CD14-positive monocyte (primary cell): ENCODE measurements around the gene TDRD1. TPM values are rescaled to one million over a fixed set of nuclear protein-coding genes. Genes with fewer than 3 reads are reported as not detected.

Source experiments
- DNase-seq, 3 donors: peaks; one replicate each; pipeline ENCODE4 v3.0.0-alpha.2; 2011 to 2022
- H2AFZ ChIP-seq: 2 replicates; pipeline ENCODE4 v1.6.0; 2012; ENCODE audit warnings: mild to moderate bottlenecking, low read depth, low read length, inconsistent platforms; ENCODE audit not compliant: insufficient read depth, poor library complexity, severe bottlenecking
- H3K27ac ChIP-seq, 2 donors: 1 replicate in 1 of 2; 2 replicates in 1 of 2; pipeline ENCODE4 v1.5.1; 2012 to 2013; ENCODE audit warnings: low read length in 2 of 2, control low read depth in 1 of 2, inconsistent platforms in 1 of 2, low read depth in 1 of 2, mild to moderate bottlenecking in 1 of 2
- H3K27me3 ChIP-seq, 2 donors: one replicate each; pipeline versions ENCODE4 v1.6.0 to v1.6.1; 2011 to 2013; ENCODE audit warnings: low read length in 2 of 2; ENCODE audit not compliant: control insufficient read depth in 2 of 2, insufficient read depth in 2 of 2
- H3K36me3 ChIP-seq, 2 donors: replicated peaks in 1 of 2; 1 replicate in 1 of 2; 2 replicates in 1 of 2; pipeline versions ENCODE4 v1.5.1 to v1.6.1; 2012 to 2013; ENCODE audit warnings: low read length in 2 of 2, control low read depth in 1 of 2, inconsistent platforms in 1 of 2, mild to moderate bottlenecking in 1 of 2; ENCODE audit not compliant: insufficient read depth in 2 of 2, control insufficient read depth in 1 of 2
- H3K4me1 ChIP-seq, 2 donors: 1 replicate in 1 of 2; 2 replicates in 1 of 2; pipeline versions ENCODE4 v1.5.1 to v1.6.1; 2012 to 2013; ENCODE audit warnings: low read length in 2 of 2, control low read depth in 1 of 2, inconsistent platforms in 1 of 2, mild to moderate bottlenecking in 1 of 2, moderate library complexity in 1 of 2; ENCODE audit not compliant: insufficient read depth in 2 of 2, control insufficient read depth in 1 of 2
- H3K4me2 ChIP-seq: replicated peaks from 2 replicates; pipeline ENCODE3; 2012; ENCODE audit warnings: low read length, moderate library complexity, mild to moderate bottlenecking; ENCODE audit not compliant: poor library complexity, severe bottlenecking; ENCODE audit errors: extremely low read depth
- H3K4me3 ChIP-seq, 3 experiments: fragments of 200-600 bp in 1 of 3; sonication (generic) in 1 of 3; replicated peaks in 1 of 3; 1 replicate in 2 of 3; 2 replicates in 1 of 3; pipeline ENCODE4 v1.5.1; 2011 to 2013; ENCODE audit warnings: low read length in 3 of 3, mild to moderate bottlenecking in 3 of 3, control low read depth in 2 of 3, low read depth in 2 of 3, inconsistent platforms in 1 of 3, moderate library complexity in 1 of 3
- H3K79me2 ChIP-seq: 2 replicates; pipeline ENCODE4 v1.6.0; 2012; ENCODE audit warnings: mild to moderate bottlenecking, control low read depth, inconsistent platforms, low read length, moderate library complexity; ENCODE audit not compliant: insufficient read depth
- H3K9ac ChIP-seq: 2 replicates; pipeline ENCODE4 v1.6.0; 2017; ENCODE audit warnings: low read length, mild to moderate bottlenecking; ENCODE audit not compliant: insufficient read depth, poor library complexity, severe bottlenecking
- H3K9me3 ChIP-seq, 2 donors: replicated peaks in 1 of 2; 1 replicate in 1 of 2; 2 replicates in 1 of 2; pipeline versions ENCODE4 v1.5.1 to v1.6.1; 2012 to 2013; ENCODE audit warnings: low read length in 2 of 2, control low read depth in 1 of 2; ENCODE audit not compliant: control insufficient read depth in 1 of 2, insufficient read depth in 1 of 2
- H4K20me1 ChIP-seq: 2 replicates; pipeline ENCODE4 v1.6.0; 2012; ENCODE audit warnings: mild to moderate bottlenecking, low read length, control low read depth, moderate library complexity; ENCODE audit not compliant: insufficient read depth
- H3K27ac Mint-ChIP-seq, 7 donors: one replicate each; pipeline ENCODE4 v1.8.0; 2020; ENCODE audit warnings: mild to moderate bottlenecking in 7 of 7, mixed read lengths in 7 of 7, moderate library complexity in 6 of 7, inconsistent platforms in 2 of 7
- H3K27me3 Mint-ChIP-seq, 3 donors: one replicate each; pipeline ENCODE4 v1.8.0; 2021 to 2022; ENCODE audit warnings: low read depth in 3 of 3, mild to moderate bottlenecking in 3 of 3, mixed read lengths in 3 of 3, moderate library complexity in 3 of 3, inconsistent platforms in 1 of 3
- H3K36me3 Mint-ChIP-seq, 2 donors: one replicate each; pipeline ENCODE4 v1.8.0; 2020; ENCODE audit warnings: mixed read lengths in 2 of 2, inconsistent platforms in 1 of 2, mild to moderate bottlenecking in 1 of 2
- H3K4me1 Mint-ChIP-seq: one replicate; pipeline ENCODE4 v1.8.0; 2020; ENCODE audit warnings: mild to moderate bottlenecking, mixed read lengths
- H3K4me3 Mint-ChIP-seq, 2 donors: one replicate each; pipeline ENCODE4 v1.8.0; 2020; ENCODE audit warnings: mild to moderate bottlenecking in 2 of 2, mixed read lengths in 2 of 2, moderate library complexity in 1 of 2
- H3K9me3 Mint-ChIP-seq, 7 donors: one replicate each; pipeline ENCODE4 v1.8.0; 2020 to 2022; ENCODE audit warnings: mixed read lengths in 7 of 7, mild to moderate bottlenecking in 6 of 7, moderate library complexity in 6 of 7, inconsistent platforms in 2 of 7
- CTCF ChIP-seq: fragments of 200-600 bp; IDR thresholded peaks from one replicate; pipeline ENCODE4 v1.8.0; 2022; ENCODE audit warnings: antibody characterized with exemption, mild to moderate bottlenecking
- WGBS: methylation state at CpG from one replicate; pipeline ENCODE4 v1.1.5; 2013; ENCODE audit warnings: missing lambda C conversion rate; ENCODE audit not compliant: insufficient coverage; 5-methylcytosine and 5-hydroxymethylcytosine counted together
- intact Hi-C, 2 donors: fragments of 100-400 bp; cut with micrococcal nuclease; formaldehyde crosslinking; loops; one replicate each; pipeline versions ENCODE4 v1.15.0 to v1.15.1; 2023
- polyA plus RNA-seq, 3 donors: library from polyadenylated mRNA; depleted of rRNA in 1 of 3; unstranded in 2 of 3; stranded (reverse) in 1 of 3; fragments of 300-500 nt in 2 of 3; fragments of >200 nt in 1 of 3; fragmentation: Illumina TruSeq in 2 of 3; gene quantifications; 1 replicate in 2 of 3; 2 replicates in 1 of 3; pipeline ENCODE4 v1.2.3, GENCODE V29; 2012 to 2021

Gene TDRD1
- polyA plus RNA-seq, 3 donors, result not detected

- no peak overlapping the region for H3K4me3 ChIP-seq
- DNase-seq, result no peak
- no peak overlapping the region for H3K4me2 ChIP-seq
- intact Hi-C loops, result no loop called here
- H3K36me3 ChIP-seq, result no peaks in the 10 kb centered on the region
- Mint-ChIP-seq H3K36me3 (no peaks in the 10 kb centered on the region), H3K27ac (no peak overlapping the region), H3K9me3 (peaks cover 0 to 2% (median 0%) of the 10 kb centered on the region in 7 donors), H3K4me1 (no peaks in the 10 kb centered on the region), H3K27me3 (peaks cover 3 to 11% (median 6%) of the 10 kb centered on the region in 3 donors), H3K4me3 (no peak overlapping the region)
- TF ChIP-seq CTCF, result no peak
- H4K20me1 ChIP-seq, result no peaks in the 10 kb centered on the region
- H3K27me3 ChIP-seq, result no peaks in the 10 kb centered on the region
- no peaks in the 10 kb centered on the region for H3K9me3 ChIP-seq
- H2AFZ ChIP-seq, result no peak overlapping the region
- no peaks in the 10 kb centered on the region for H3K79me2 ChIP-seq
- no peak overlapping the region for H3K9ac ChIP-seq
- no peak overlapping the region for H3K27ac ChIP-seq
- no peaks in the 10 kb centered on the region for H3K4me1 ChIP-seq
- WGBS, result no CpG with 5 or more reads among the region's 3 CpGs
Observed at GRCh38 chr10:114271075-114271778, 92.1 kb downstream of the TDRD1 start.

- no peaks in the 10 kb centered on the region for H3K9me3 ChIP-seq
- Mint-ChIP-seq H3K36me3 (no peaks in the 10 kb centered on the region), H3K4me1 (no peaks in the 10 kb centered on the region), H3K9me3 (peaks cover 0 to 2% (median 0%) of the 10 kb centered on the region in 7 donors), H3K4me3 (no peak overlapping the region), H3K27ac (no peak overlapping the region), H3K27me3 (peaks cover 3 to 11% (median 6%) of the 10 kb centered on the region in 3 donors)
- no peaks in the 10 kb centered on the region for H3K36me3 ChIP-seq
- intact Hi-C loops, result no loop called here
- no peaks in the 10 kb centered on the region for H4K20me1 ChIP-seq
- no peak for TF ChIP-seq CTCF
- no peaks in the 10 kb centered on the region for H3K4me1 ChIP-seq
- no peaks in the 10 kb centered on the region for H3K79me2 ChIP-seq
- H3K4me2 ChIP-seq, result no peak overlapping the region
- WGBS, result 94% methylated on average over 2 of the region's 4 CpGs
- no peak for DNase-seq
- H3K4me3 ChIP-seq, result no peak overlapping the region
- H3K27ac ChIP-seq, result no peak overlapping the region
- H3K27me3 ChIP-seq, result no peaks in the 10 kb centered on the region
- no peak overlapping the region for H3K9ac ChIP-seq
- H2AFZ ChIP-seq, result no peak overlapping the region
Observed at GRCh38 chr10:114271779-114272167, 92.6 kb downstream of the TDRD1 start.
